HG03432 (cell line): ENCODE measurements around the gene MYMX.

ENCODE experiments used
- ATAC-seq: cut with Tn5 transposase; IDR thresholded peaks from one replicate; pipeline ENCODE4 v1.9.1; 2021; ENCODE audit warnings: mild to moderate bottlenecking, moderate library complexity; ENCODE audit not compliant: unreplicated experiment

MYMX gene

GRCh38 chr6:44249082-44249748 is 32.5 kb downstream of the MYMX start:
- ATAC-seq, result no peak

GRCh38 chr6:44250067-44250717 is 33.5 kb downstream of the MYMX start:
- ATAC-seq, result no peak

- no peak for ATAC-seq
These were observed 34.0 kb downstream of the MYMX start for GRCh38 chr6:44250718-44251123.

DNA sequence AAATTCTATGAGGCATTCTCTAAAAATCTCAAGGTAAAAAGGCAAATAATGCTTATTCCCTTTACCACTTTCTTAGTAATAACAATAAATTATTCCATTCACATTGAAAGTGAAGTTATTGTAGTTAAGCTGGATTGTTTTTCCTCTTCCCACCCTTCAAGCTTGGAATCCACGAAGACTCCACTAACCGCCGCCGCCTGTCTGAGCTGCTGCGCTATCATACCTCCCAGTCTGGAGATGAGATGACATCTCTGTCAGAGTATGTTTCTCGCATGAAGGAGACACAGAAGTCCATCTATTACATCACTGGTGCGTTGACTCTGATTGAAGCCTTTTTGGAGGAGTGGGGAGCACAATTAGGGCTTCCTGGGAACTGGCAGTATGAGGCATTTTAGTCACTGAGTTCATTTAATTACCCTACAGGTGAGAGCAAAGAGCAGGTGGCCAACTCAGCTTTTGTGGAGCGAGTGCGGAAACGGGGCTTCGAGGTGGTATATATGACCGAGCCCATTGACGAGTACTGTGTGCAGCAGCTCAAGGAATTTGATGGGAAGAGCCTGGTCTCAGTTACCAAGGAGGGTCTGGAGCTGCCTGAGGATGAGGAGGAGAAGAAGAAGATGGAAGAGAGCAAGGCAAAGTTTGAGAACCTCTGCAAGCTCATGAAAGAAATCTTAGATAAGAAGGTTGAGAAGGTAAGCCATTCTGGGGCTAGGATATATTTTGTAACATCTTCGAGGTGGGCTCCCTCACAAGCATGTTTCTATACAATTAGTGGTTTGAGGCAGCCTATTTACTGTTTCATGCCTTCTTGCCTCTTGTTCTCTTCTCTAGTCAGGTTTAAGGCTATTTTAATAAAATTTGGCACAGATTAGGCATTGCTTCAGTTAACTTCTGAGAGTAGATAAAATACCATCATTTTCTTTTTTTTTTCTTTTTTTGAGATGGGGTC is 35.1 kb downstream of the MYMX start:
- ATAC-seq, result no peak

- ATAC-seq, result no peak
These were observed 36.8 kb downstream of the MYMX start for GRCh38 chr6:44253307-44254101.

GRCh38 chr6:44254191-44255104 is 37.7 kb downstream of the MYMX start:
- ATAC-seq, result no peak

- ATAC-seq, result no peak
These were observed 38.5 kb downstream of the MYMX start for GRCh38 chr6:44255105-44255808.

DNA sequence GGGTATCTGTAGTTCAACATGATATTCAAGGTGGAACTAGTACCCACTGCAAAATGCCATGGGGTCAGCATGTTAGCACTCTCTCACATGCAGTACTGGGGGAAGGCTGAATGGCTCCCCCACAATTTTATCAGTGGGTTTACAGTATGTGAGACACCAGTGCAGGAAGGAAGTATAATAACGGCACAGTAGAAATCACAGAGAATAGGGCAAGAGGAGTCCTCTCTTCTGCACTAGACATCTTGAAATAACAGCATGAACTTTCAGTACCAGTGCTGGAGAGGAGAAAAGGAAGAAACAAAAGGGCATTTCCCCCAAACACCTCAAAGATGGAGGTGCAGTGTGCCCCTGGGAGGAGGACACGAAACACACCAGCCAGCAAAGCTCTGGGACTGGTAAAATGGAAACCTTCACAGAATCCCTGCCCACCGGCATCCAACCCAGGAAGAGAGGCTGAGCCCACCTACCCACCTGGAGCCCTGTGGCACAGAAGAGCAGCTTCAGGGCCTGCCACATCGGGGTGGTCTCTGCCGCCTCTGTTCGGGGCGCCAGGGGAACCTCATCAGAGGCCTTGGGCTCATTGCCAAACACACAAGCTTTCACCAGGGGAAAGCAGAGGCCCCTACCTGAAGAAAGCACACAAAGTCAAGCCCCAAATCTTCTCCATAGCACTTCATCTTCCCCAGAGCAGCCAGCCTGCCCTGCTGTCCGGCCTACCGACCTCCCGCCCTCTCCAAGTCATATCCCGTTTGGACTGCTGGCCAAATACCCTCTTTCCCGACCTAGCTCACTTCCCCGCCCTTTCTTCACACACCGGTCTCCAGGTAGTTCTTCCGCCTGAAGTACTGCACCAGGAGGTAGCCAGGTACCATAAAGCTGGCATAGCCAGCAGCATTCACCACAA is 39.4 kb downstream of the MYMX start:
- ATAC-seq, result no peak

- no peak for ATAC-seq
These were observed 40.0 kb downstream of the MYMX start for GRCh38 chr6:44256775-44257024.

DNA sequence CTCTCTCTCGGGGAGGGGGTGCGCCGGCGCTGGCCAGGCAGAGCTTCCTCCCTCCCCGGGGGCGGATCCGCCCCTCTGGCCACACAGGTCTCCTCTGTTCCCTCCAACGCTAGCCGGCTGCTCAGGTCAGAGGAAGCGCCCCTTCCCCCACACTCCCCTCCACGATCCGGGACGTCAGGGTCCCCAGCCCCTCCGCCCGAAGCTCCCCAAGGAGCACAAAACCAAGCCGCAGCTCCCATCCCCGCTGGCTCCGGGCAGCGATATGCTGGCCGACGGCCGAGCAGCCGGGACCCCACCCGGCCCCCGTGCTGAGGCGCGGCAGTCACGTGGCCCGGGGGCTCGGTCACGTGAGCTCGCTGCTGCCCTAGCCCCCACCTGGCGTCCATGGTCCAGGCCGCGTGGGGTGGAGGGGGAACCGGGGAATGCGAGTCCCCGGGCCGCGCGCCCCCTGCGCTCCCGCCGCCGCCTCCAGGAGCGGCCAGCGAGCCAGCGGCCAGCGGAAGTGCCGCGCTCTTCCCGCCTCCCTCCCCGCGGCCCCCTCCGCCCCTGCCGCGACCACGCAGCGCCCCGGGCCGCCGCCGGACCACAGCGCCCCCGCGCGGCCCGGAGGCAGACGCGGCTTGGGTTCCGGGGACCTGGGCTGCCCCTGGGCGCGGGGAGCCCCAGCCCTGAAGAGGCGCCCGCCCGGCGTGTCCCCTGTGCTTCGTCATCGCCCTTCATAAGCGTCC is 40.5 kb downstream of the MYMX start, which contains the start of gene SLC35B2:
Gene SLC35B2, minus strand, starts transcription at position 504 of the 728 bp plus-strand sequence. Its CDS starts 118 bp downstream, at position 386.
- ATAC-seq, result peak; percentile 59

- ATAC-seq, result peak; percentile 21
These were observed 41.1 kb downstream of the MYMX start for GRCh38 chr6:44257753-44258324.

DNA sequence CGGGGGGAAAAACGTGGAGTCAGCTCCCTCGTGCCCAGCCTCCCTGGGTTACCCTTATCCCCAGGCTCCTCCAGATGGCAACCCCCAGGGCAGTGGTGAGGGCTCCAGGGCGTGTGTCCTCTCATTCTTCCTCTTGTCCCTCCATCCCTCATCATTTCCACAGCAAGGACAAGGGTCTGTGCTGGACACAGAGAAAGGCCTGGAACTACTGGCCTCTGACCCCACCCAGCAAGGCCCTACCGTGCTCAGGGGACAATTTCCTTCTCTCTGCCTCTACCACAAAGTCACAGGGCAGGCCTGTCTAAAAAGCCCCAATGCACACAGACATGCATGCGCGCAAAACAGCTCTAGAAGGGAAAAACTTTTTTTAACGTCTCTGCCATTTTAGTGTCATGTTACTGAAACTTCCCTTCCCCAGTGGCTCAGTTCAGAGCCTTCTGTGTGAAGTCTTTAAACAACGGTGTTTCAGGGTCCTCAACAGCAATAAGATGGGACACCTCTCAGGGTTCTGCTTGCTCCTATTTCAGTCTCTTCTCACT is 41.7 kb downstream of the MYMX start:
- no peak for ATAC-seq

DNA sequence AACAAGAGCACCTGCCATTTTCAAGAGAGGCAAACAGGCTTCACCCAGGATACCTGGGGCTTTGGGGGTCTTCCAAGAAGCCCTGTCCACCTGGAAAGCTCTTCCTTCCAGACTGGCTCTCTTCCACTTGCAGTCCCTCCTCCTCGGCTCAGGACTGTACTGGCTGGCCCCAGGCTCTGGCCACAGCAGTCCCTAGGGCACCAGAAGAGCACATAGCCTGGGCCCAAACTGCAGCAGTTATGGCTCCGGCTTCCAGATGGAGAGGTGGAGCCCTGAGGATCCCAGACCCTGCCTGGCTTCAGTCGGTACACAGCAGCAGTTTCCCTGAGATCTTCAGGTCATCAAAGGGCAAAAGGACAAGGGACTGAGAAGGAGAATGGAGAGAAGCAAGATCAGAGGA is 42.2 kb downstream of the MYMX start:
- ATAC-seq, result no peak

DNA sequence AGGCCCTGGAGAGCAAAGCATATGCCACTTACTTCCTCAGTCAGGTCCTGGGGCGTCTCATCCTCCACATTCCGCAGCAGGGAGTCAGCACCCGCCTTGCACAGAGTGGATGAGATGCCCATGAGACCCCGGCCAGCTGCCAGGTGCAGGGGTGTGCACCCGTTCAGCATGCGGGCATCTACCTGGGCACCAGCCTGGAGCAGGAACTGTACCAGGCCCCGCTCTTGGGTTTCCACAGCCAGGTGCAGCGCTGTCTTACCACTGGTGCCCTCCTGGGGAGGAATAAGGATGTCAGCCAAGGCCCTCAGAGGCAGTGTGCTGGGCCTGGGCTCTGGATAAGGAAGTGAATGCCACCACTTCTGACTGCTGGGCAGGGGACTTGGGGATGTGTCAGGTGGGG is 43.3 kb downstream of the MYMX start:
- ATAC-seq, result no peak

DNA sequence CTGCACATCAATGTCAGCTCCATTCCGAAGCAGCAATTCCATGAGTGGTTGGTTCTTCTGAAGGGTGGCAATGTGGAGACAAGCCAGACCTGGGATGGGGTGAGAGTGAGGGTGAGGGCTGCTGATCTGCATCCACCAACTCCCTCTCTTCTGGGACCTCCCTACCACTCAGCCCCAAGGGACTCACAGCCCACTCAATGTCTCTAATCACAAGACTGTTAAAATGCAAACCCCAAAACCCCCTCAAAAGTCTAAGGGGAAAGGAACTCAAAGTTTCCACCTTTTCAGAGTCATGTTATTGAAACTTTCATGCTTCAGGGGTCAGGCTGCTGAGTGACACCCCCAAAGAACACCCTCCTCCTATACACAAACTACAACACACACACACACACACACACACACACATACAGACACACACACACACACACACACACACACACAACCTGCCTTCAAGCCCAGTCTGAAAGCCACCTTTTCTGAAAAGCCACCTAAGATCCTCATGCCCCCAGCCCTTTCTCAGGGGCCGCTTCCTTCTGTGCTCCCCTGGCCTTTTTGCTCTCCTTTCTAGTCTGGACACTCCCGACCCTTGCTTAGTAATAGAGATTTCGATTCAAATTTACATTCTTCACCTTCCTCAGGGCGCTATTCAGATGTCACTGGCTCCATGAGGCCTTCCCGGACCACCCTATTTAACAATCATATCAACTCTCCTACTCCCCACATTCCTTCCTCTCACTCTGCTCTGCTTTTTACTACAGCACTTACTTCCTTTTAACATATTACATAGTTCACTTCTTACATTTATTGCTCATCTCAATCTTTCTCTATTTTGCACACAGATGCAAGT is 43.9 kb downstream of the MYMX start:
- ATAC-seq, result no peak

- ATAC-seq, result no peak
These were observed 44.9 kb downstream of the MYMX start for GRCh38 chr6:44261581-44261980.
